ENCODE measurements around the gene CA7.

The CA7 gene

DNA sequence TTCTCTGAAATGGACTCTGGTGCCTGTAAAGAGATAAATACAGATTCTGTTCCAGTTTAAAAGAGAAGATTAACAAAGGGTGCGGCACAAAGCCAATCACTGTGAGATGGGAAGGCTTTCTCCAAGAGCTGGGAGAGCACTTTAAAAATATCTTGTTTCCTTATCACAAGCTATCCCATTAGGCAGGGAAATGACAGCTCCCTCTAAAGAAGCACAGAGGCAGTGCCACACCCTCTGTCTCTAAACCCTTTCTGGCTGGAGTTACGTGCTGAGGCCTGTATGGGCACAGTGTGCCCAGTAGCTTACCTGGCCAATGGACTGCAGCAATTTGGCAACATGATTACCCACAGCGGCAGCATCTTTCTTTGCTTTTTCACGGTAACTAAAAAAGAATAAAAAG lies 33.8 kb upstream of the CA7 start:
- no peak overlapping the region for H3K4me3 ChIP-seq (ENCODE audit: low read length)

DNA sequence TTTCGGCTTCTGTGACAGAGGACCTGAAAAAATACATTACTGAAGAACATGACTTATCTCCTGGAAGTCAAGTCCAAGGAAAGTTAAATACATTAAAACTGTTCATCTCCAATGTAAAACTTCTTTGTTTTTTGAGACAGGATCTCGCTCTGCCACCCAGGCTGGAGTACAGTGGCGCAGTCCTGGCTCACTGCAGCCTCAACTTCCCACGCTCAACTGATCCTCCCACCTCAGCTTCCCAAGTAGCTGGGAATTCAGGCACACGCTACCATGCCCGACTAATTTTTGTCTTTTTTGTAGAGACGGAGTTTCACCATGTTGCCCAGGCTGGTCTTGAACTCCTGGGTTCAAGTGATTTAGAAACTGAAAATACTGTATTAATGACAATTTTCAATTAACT lies 33.2 kb upstream of the CA7 start:
- H3K4me3 ChIP-seq (ENCODE audit: low read length), result no peak overlapping the region
- no peak for TF ChIP-seq CTCF (conservative IDR thresholded peaks at IDR 0.05; ENCODE audit: low read depth, low read length)
- no peak for DNase-seq (ENCODE audit: low read depth)

More for the DNA sequence above, 33.8 kb upstream of the CA7 start:
- TF ChIP-seq CTCF (conservative IDR thresholded peaks at IDR 0.05; ENCODE audit: low read depth, low read length), result no peak
- DNase-seq (ENCODE audit: low read depth), result no peak

DNA sequence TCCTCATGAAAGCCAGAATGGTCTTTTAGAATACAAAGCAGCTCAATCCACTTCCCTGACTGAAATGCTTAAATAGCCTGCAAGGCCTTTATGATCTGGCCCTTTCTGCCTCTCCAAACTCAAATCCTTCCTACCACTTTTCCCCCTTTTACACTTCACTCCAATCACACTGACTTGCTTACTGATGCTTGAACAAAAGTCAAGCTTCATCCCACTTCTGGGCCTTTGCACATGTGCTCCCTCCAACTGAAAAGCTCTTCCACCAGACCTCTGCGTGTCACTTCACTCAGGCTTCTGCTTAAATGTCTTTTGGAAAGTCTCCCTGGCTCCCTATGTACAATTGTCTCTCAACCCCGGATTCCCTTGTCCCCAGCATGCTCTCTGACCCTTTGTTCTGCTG lies 29.5 kb upstream of the CA7 start:
- H3K4me3 ChIP-seq (ENCODE audit: low read length), result no peak overlapping the region
- no peak for DNase-seq (ENCODE audit: low read depth)
- no peak for TF ChIP-seq CTCF (conservative IDR thresholded peaks at IDR 0.05; ENCODE audit: low read depth, low read length)

GRCh38 chr16:66824006-66824405 lies 20.2 kb upstream of the CA7 start:
- DNase-seq (ENCODE audit: low read depth), result no peak
- TF ChIP-seq CTCF (conservative IDR thresholded peaks at IDR 0.05; ENCODE audit: low read depth, low read length), result no peak
- H3K4me3 ChIP-seq (ENCODE audit: low read length), result no peak overlapping the region

GRCh38 chr16:66830422-66831404 lies 13.5 kb upstream of the CA7 start, which contains the start of gene NAE1:
NAE1 (minus strand) TSS chr16:66830976; CDS start chr16:66830899, 77 bp downstream.
- TF ChIP-seq CTCF (conservative IDR thresholded peaks at IDR 0.05; ENCODE audit: low read depth, low read length), result peak; percentile 86

GRCh38 chr16:66832190-66832589 lies 12.0 kb upstream of the CA7 start:
- no peak for TF ChIP-seq CTCF (conservative IDR thresholded peaks at IDR 0.05; ENCODE audit: low read depth, low read length)
- no peak for DNase-seq (ENCODE audit: low read depth)

More at GRCh38 chr16:66830422-66831404, 13.5 kb upstream of the CA7 start, which contains the start of gene NAE1:
- peak; percentile 37 for DNase-seq (ENCODE audit: low read depth)
- H3K4me3 ChIP-seq (ENCODE audit: low read length), result peak within 1 kb of the TSS; percentile 61

More at GRCh38 chr16:66832190-66832589, 12.0 kb upstream of the CA7 start:
- no peak overlapping the region for H3K4me3 ChIP-seq (ENCODE audit: low read length)

Measured in retinal pigment epithelial cell (primary cell).